ENCODE data around the gene NKX2-2.

Gene NKX2-2

GRCh38 chr20:21496452-21496851, 17.4 kb downstream of the NKX2-2 start (continued):
- TF ChIP-seq, protein P1, sequence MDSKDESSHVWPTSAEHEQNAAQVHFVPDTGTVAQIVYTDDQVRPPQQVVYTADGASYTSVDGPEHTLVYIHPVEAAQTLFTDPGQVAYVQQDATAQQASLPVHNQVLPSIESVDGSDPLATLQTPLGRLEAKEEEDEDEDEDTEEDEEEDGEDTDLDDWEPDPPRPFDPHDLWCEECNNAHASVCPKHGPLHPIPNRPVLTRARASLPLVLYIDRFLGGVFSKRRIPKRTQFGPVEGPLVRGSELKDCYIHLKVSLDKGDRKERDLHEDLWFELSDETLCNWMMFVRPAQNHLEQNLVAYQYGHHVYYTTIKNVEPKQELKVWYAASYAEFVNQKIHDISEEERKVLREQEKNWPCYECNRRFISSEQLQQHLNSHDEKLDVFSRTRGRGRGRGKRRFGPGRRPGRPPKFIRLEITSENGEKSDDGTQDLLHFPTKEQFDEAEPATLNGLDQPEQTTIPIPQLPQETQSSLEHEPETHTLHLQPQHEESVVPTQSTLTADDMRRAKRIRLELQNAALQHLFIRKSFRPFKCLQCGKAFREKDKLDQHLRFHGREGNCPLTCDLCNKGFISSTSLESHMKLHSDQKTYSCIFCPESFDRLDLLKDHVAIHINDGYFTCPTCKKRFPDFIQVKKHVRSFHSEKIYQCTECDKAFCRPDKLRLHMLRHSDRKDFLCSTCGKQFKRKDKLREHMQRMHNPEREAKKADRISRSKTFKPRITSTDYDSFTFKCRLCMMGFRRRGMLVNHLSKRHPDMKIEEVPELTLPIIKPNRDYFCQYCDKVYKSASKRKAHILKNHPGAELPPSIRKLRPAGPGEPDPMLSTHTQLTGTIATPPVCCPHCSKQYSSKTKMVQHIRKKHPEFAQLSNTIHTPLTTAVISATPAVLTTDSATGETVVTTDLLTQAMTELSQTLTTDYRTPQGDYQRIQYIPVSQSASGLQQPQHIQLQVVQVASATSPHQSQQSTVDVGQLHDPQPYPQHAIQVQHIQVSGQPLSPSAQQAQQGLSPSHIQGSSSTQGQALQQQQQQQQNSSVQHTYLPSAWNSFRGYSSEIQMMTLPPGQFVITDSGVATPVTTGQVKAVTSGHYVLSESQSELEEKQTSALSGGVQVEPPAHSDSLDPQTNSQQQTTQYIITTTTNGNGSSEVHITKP (tag by site-specific recombination; IDR thresholded peaks at IDR 0.05), result no peak
- TF ChIP-seq ZNF843 (tag by site-specific recombination; IDR thresholded peaks at IDR 0.05), result no peak

DNA sequence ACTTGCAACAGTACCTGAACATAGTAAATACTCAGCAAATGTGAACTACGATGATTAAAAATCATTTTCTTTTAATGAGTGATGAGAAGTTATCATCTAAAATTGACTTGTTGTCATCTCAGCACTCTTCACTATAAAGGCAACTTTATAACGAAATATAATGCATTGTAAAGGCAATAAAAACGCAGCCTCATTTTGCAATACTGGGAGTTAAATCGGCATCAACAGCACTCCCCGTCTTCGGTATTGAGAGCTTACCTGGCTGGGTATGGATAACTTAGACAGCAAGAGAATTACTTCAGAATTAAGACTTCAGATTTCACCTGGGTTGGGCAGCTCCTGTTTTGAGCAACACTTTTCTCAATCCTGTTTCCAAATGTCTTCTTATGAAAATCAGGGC, 20.8 kb downstream of the NKX2-2 start:
- Histone ChIP-seq H3K27ac (ENCODE audit: extremely low read depth, low read depth, low read length) (no peak overlapping the region), H3K36me3 (ENCODE audit: control insufficient read depth in 2 of 2, insufficient read depth in 1 of 2, low read length in 2 of 2) (no peaks in the 10 kb centered on the region), H3K9me3 (ENCODE audit: control insufficient read depth, insufficient read depth, low read depth, low read length) (no peaks in the 10 kb centered on the region), H3K4me1 (ENCODE audit: control insufficient read depth, insufficient read depth, low read length) (no peaks in the 10 kb centered on the region), H3K4me3 (ENCODE audit: low read depth, low read length) (no peak overlapping the region)
- TF ChIP-seq ZNF132 (tag by site-specific recombination; IDR thresholded peaks at IDR 0.05; ENCODE audit: borderline replicate concordance) (no peak), ZNF416 (tag by site-specific recombination; IDR thresholded peaks at IDR 0.05) (no peak), ATF2 (tag by site-specific recombination; IDR thresholded peaks at IDR 0.05; ENCODE audit: low read depth) (no peak)
- CTCF ChIA-PET, result interaction anchor here (0.5 to 3.5 kb wide), 7 partner anchors 11 to 657 kb away, joined by 3 to 18 read pairs (median 5); no protein-coding TSS in a partner anchor
- POLR2A ChIA-PET, result no interaction called here

DNA sequence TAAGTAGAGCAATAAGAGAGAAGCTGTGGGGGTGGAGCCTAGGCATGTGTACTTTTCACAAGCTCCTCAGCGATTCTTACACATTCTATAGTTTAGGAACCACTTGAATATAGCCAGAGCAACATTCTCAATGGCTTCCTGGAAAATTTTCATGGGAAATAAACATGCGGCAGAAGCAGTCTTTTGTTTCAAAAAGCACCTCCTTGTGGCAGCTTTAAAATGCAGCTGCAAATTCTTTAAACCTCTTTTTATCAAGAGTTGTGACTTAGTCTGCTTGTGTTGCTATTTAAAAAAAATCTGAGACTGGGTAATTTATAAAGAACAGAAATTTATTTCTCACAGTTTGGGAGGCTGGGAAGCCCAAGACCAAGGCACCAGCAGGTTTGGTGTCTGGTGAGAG, 23.8 kb downstream of the NKX2-2 start:
- ChIA-PET CTCF (interaction anchor here (0.6 to 3.3 kb wide), 4 partner anchors 15 to 693 kb away, joined by 3 to 15 read pairs (median 3); no protein-coding TSS in a partner anchor), POLR2A (no interaction called here)
- Histone ChIP-seq H3K4me1 (ENCODE audit: control insufficient read depth, insufficient read depth, low read length) (no peaks in the 10 kb centered on the region), H3K36me3 (ENCODE audit: control insufficient read depth in 2 of 2, insufficient read depth in 1 of 2, low read length in 2 of 2) (no peaks in the 10 kb centered on the region), H3K4me3 (ENCODE audit: low read depth, low read length) (no peak overlapping the region), H3K9me3 (ENCODE audit: control insufficient read depth, insufficient read depth, low read depth, low read length) (no peaks in the 10 kb centered on the region), H3K27ac (ENCODE audit: extremely low read depth, low read depth, low read length) (no peak overlapping the region)
- TF ChIP-seq ZBTB11 (tag by site-specific recombination; conservative IDR thresholded peaks at IDR 0.05; ENCODE audit: low read depth), result no peak
- no peak for TF ChIP-seq ZNF76 (tag by site-specific recombination; IDR thresholded peaks at IDR 0.05; ENCODE audit: borderline replicate concordance, low read depth)
- no peak for TF ChIP-seq ZBTB21 (tag by site-specific recombination; IDR thresholded peaks at IDR 0.05)
- TF ChIP-seq ZNF777 (tag by site-specific recombination; IDR thresholded peaks at IDR 0.05; ENCODE audit: borderline replicate concordance), result no peak
- TF ChIP-seq PRDM1 (tag by site-specific recombination; IDR thresholded peaks at IDR 0.05), result no peak
- TF ChIP-seq, protein P2, sequence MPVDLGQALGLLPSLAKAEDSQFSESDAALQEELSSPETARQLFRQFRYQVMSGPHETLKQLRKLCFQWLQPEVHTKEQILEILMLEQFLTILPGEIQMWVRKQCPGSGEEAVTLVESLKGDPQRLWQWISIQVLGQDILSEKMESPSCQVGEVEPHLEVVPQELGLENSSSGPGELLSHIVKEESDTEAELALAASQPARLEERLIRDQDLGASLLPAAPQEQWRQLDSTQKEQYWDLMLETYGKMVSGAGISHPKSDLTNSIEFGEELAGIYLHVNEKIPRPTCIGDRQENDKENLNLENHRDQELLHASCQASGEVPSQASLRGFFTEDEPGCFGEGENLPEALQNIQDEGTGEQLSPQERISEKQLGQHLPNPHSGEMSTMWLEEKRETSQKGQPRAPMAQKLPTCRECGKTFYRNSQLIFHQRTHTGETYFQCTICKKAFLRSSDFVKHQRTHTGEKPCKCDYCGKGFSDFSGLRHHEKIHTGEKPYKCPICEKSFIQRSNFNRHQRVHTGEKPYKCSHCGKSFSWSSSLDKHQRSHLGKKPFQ (tag by site-specific recombination; IDR thresholded peaks at IDR 0.05), result no peak
- TF ChIP-seq ZNF521 (tag by site-specific recombination; IDR thresholded peaks at IDR 0.05), result no peak
- TF ChIP-seq, protein P3, sequence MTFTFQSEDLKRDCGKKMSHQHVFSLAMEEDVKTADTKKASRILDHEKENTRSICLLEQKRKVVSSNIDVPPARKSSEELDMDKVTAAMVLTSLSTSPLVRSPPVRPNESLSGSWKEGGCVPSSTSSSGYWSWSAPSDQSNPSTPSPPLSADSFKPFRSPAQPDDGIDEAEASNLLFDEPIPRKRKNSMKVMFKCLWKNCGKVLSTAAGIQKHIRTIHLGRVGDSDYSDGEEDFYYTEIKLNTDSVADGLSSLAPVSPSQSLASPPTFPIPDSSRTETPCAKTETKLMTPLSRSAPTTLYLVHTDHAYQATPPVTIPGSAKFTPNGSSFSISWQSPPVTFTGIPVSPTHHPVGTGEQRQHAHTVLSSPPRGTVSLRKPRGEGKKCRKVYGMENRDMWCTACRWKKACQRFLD (tag by site-specific recombination; IDR thresholded peaks at IDR 0.05), result no peak
- no peak for TF ChIP-seq ZNF112 (tag by site-specific recombination; IDR thresholded peaks at IDR 0.05)
- no peak for TF ChIP-seq RBAK (tag by site-specific recombination; IDR thresholded peaks at IDR 0.05)
